Liver (tissue), 9 donors: ENCODE measurements around the gene APOBEC3A. TPM values are rescaled to one million over a fixed set of nuclear protein-coding genes. Genes with fewer than 3 reads are reported as not detected.

Experiments
- DNase-seq: peaks from one replicate; pipeline ENCODE4 v3.0.0-alpha.2; 2017; ENCODE audit warnings: low spot score
- H3K27ac ChIP-seq, 2 donors: one replicate each; pipeline ENCODE4 v1.7.0; 2013; ENCODE audit warnings: inconsistent platforms in 2 of 2, low read length in 2 of 2, control low read depth in 1 of 2, low read depth in 1 of 2, mild to moderate bottlenecking in 1 of 2
- H3K27me3 ChIP-seq, 4 donors: one replicate each; pipeline versions ENCODE4 v1.6.1 to v1.7.0; 2013; ENCODE audit warnings: low read length in 3 of 4, inconsistent platforms in 1 of 4, mild to moderate bottlenecking in 1 of 4, moderate library complexity in 1 of 4; ENCODE audit not compliant: control insufficient read depth in 4 of 4, insufficient read depth in 4 of 4
- H3K36me3 ChIP-seq, 4 donors: one replicate each; pipeline versions ENCODE4 v1.6.1 to v1.7.0; 2013; ENCODE audit warnings: low read length in 3 of 4, mild to moderate bottlenecking in 3 of 4, low read depth in 1 of 4, moderate library complexity in 1 of 4; ENCODE audit not compliant: control insufficient read depth in 4 of 4, insufficient read depth in 3 of 4
- H3K4me1 ChIP-seq, 4 donors: one replicate each; pipeline versions ENCODE4 v1.6.1 to v1.7.0; 2013; ENCODE audit warnings: low read length in 3 of 4, mild to moderate bottlenecking in 3 of 4, moderate library complexity in 1 of 4; ENCODE audit not compliant: control insufficient read depth in 4 of 4, insufficient read depth in 4 of 4
- H3K4me3 ChIP-seq, 3 donors: one replicate each; pipeline versions ENCODE4 v1.6.1 to v1.7.0; 2013; ENCODE audit warnings: low read length in 3 of 3, control low read depth in 1 of 3, low read depth in 1 of 3, mild to moderate bottlenecking in 1 of 3
- H3K9ac ChIP-seq, 2 donors: one replicate each; pipeline ENCODE4 v1.7.0; 2013; ENCODE audit warnings: low read length in 2 of 2, mild to moderate bottlenecking in 2 of 2, moderate library complexity in 2 of 2, control low read depth in 1 of 2, low read depth in 1 of 2
- H3K9me3 ChIP-seq, 4 donors: one replicate each; pipeline versions ENCODE4 v1.6.1 to v1.7.0; 2013; ENCODE audit warnings: low read length in 3 of 4; ENCODE audit not compliant: control insufficient read depth in 4 of 4
- ATF3 ChIP-seq: IDR thresholded peaks from 2 replicates; pipeline ENCODE4 v1.6.1; 2016; ENCODE audit warnings: antibody characterized with exemption
- CTCF ChIP-seq: fragments of 150-350 bp; IDR thresholded peaks from 2 replicates; pipeline ENCODE4 v1.5.1; 2017; ENCODE audit warnings: improper control_type of control experiment, low read depth, low read length; ENCODE audit not compliant: missing input control
- EGR1 ChIP-seq, 2 donors: IDR thresholded peaks; 2 replicates each; pipeline ENCODE4 v1.6.1; 2016 to 2018; ENCODE audit warnings: antibody characterized with exemption in 2 of 2, low read depth in 2 of 2
- FOXA2 ChIP-seq: IDR thresholded peaks from 2 replicates; pipeline ENCODE4 v1.6.1; 2016; ENCODE audit warnings: antibody characterized with exemption
- GABPA ChIP-seq, 2 donors: IDR thresholded peaks in 1 of 2; conservative IDR thresholded peaks in 1 of 2; 2 replicates each; pipeline ENCODE4 v1.6.1; 2016; ENCODE audit warnings: antibody characterized with exemption in 2 of 2, mild to moderate bottlenecking in 1 of 2, moderate library complexity in 1 of 2
- HNF4A ChIP-seq, 2 donors: conservative IDR thresholded peaks; 2 replicates each; pipeline ENCODE4 v1.6.1; 2016; ENCODE audit warnings: antibody characterized with exemption in 2 of 2, mild to moderate bottlenecking in 2 of 2
- HNF4G ChIP-seq: IDR thresholded peaks from 2 replicates; pipeline ENCODE4 v1.6.1; 2016; ENCODE audit warnings: antibody characterized with exemption
- JUND ChIP-seq, 2 donors: IDR thresholded peaks; 2 replicates each; pipeline ENCODE4 v1.6.1; 2016; ENCODE audit warnings: antibody characterized with exemption in 2 of 2
- MAX ChIP-seq: IDR thresholded peaks from 2 replicates; pipeline ENCODE4 v1.6.1; 2016; ENCODE audit warnings: antibody characterized with exemption
- NR2F2 ChIP-seq: IDR thresholded peaks from 2 replicates; pipeline ENCODE4 v1.6.1; 2016; ENCODE audit warnings: antibody characterized with exemption
- REST ChIP-seq: IDR thresholded peaks from 2 replicates; pipeline ENCODE4 v1.6.1; 2016; ENCODE audit warnings: antibody characterized with exemption, mild to moderate bottlenecking
- RXRA ChIP-seq, 2 donors: IDR thresholded peaks; 2 replicates each; pipeline ENCODE4 v1.6.1; 2017 to 2018; ENCODE audit warnings: antibody characterized with exemption in 2 of 2, mild to moderate bottlenecking in 1 of 2
- SP1 ChIP-seq: IDR thresholded peaks from 2 replicates; pipeline ENCODE4 v1.6.1; 2018; ENCODE audit warnings: antibody characterized with exemption, mild to moderate bottlenecking
- TAF1 ChIP-seq: conservative IDR thresholded peaks from 2 replicates; pipeline ENCODE4 v1.6.1; 2016; ENCODE audit warnings: antibody characterized with exemption, mild to moderate bottlenecking
- YY1 ChIP-seq: IDR thresholded peaks from 2 replicates; pipeline ENCODE4 v1.6.1; 2016; ENCODE audit warnings: antibody characterized with exemption, mild to moderate bottlenecking
- ZBTB33 ChIP-seq: IDR thresholded peaks from 2 replicates; pipeline ENCODE4 v1.6.1; 2016; ENCODE audit warnings: antibody characterized with exemption
- WGBS: extraction: QIAGEN DNeasy Blood & Tissue Kit; methylation state at CpG from one replicate; pipeline ENCODE4 v1.1.7; 2013; 5-methylcytosine and 5-hydroxymethylcytosine counted together
- polyA plus RNA-seq, 2 donors: library from polyadenylated mRNA; stranded (reverse) in 1 of 2; unstranded in 1 of 2; fragments of 200-250 nt in 1 of 2; fragments of >200 nt in 1 of 2; fragmentation: Nextera tagmentation in 1 of 2; extraction: Ambion mirVana in 1 of 2; gene quantifications; one replicate each; pipeline versions ENCODE4 v1.2.1 to v1.2.3, GENCODE V29; 2013 to 2015
- total RNA-seq, 2 donors: library from RNA; depleted of rRNA; stranded (reverse); fragments of >200 nt; gene quantifications; one replicate each; pipeline ENCODE4 v1.2.3, GENCODE V29; 2014
- donor health status: healthy.
- donor health status: healthy.
- donor health status: healthy.
- donor health status: healthy.
- donor health status: healthy.

Gene APOBEC3A
- total and polyA plus RNA-seq, 4 donors: 0.26 to 8.7 (median 4.6) TPM

GRCh38 chr22:38940811-38941384 lies 16.5 kb upstream of the APOBEC3A start:
- TF ChIP-seq ZBTB33: no peak
- no peak for TF ChIP-seq HNF4G
- no peak for TF ChIP-seq MAX
- no peak for TF ChIP-seq TAF1
- TF ChIP-seq ATF3: no peak
- TF ChIP-seq NR2F2: no peak
- no peak for TF ChIP-seq CTCF
- no peak for TF ChIP-seq EGR1 (IDR thresholded peaks at IDR 0.05; ENCODE audit: low read depth in 2 of 2)
- TF ChIP-seq RXRA (IDR thresholded peaks at IDR 0.05): no peak
- no peak for TF ChIP-seq HNF4A (conservative IDR thresholded peaks at IDR 0.05)
- TF ChIP-seq FOXA2: no peak
- TF ChIP-seq YY1: no peak
- no peak for TF ChIP-seq JUND (IDR thresholded peaks at IDR 0.05)
- TF ChIP-seq REST: no peak
- no peak for TF ChIP-seq GABPA (IDR thresholded peaks at IDR 0.05 in 1 of 2, conservative IDR thresholded peaks at IDR 0.05 in 1 of 2)
- TF ChIP-seq SP1: no peak
- Histone ChIP-seq H3K4me1 (no peaks in the 10 kb centered on the region), H3K36me3 (no peaks in the 10 kb centered on the region), H3K9me3 (no peaks in the 10 kb centered on the region), H3K9ac (no peak overlapping the region), H3K27ac (peak overlapping the region in 1 of 2 donors; percentile 54), H3K4me3 (no peak overlapping the region), H3K27me3 (peaks cover 0 to 5% (median under 1%) of the 10 kb centered on the region in 4 donors)
- DNase-seq: no peak
- WGBS: 87% methylated on average over 6 of the region's 6 CpGs
